GDM1 (cell line): Measurements from ENCODE around the gene RFC3.
"Not testable (repeated sequence)": the region's sequence is repeated elsewhere in the genome, so short reads cannot be mapped to it uniquely, and the experiment has no call there.

Experiments
- DNase-seq: peaks from one replicate; lab custom pipeline; 2025; lab: John Stamatoyannopoulos, UW

The RFC3 gene

DNA sequence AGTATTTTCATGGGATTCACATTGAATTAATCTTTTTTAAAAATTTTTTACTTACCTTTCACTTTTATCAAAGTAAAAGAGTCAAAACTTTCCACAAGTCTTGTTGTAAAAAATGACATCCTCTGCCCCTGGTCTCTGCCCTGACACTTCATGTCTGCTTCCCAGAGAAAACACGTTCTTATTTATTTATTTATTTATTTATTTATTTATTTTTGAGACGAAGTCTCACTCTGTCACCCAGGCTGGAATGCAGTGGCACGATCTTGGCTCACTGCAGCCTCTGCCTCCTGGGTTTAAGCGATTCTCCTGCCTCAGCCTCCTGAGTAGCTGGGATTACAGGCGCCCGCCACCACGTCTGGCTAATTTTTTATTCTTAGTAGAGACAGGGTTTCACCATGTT is 5.1 kb upstream of the RFC3 start:
- not testable (repeated sequence) for DNase-seq

DNA sequence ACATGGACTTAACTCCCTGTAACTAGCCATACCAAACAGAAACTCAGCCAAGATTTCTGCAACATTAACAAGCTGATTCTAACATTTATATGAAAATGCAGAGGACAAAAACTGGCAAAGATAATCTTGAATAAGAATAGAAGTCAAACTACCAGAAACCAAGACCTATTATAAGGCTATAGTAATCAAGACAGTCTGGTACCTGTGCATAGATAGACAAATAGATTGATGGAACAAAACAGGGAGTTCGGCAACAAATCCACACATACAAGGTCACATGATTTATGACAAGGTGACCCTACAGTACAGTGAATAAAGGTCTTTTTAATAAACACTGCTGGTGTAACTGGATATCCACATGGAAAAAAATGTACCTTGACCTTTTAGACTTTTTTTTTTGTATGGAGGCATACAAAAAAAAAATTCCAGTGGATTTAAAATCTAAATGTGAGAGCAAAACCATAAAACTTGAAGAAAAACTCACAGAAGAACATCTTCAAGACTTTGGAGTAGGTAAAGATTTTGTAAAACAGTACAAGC is 2.9 kb upstream of the RFC3 start:
- DNase-seq = no peak

GRCh38 chr13:33816912-33817311 is 1.0 kb upstream of the RFC3 start:
- no peak for DNase-seq

- DNase-seq = no peak
Measured at GRCh38 chr13:33817513-33817900, 442 bp upstream of the RFC3 start.

- no peak for DNase-seq
Measured at GRCh38 chr13:33825083-33825482, 7.1 kb downstream of the RFC3 start.

DNA sequence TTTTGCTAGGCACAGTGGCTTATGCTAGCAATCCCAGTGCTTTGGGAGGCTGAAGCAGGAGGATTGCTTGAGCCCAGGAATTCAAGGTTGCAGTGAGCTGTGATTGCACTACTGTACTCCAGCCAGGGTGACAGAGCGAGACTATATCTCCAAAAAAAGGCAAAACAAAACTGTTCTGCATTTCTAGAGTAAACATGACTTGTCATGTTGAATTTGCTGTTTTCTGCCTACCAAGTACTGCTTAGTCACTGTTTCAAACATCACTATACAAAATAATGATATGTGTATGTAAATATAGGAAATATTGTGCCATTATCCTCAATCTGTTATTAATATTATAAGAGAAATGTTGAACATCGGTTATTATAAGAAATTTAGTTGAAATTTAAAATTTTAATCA is 9.2 kb downstream of the RFC3 start:
- no peak for DNase-seq

- DNase-seq = no peak
Measured at GRCh38 chr13:33828431-33829129, 10.6 kb downstream of the RFC3 start.

DNA sequence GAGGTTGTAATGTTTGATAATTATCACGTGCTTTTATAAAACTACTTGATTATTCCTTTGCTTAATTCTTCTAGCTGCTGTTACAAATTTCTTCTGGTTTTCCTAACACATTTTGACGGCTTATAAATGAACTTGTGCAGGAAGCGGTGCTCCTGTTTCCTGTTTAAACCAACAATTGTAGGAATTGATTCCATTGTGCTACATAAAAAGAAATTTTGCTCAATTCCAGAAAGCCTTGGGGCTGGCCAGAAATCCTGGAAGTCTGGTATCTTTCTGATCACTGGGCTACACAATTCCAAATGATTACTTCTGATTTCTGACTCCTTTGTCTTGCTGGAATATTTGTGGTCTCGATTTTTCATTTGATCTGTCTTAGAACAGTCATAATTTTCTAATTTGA is 14.9 kb downstream of the RFC3 start:
- DNase-seq = no peak

DNA sequence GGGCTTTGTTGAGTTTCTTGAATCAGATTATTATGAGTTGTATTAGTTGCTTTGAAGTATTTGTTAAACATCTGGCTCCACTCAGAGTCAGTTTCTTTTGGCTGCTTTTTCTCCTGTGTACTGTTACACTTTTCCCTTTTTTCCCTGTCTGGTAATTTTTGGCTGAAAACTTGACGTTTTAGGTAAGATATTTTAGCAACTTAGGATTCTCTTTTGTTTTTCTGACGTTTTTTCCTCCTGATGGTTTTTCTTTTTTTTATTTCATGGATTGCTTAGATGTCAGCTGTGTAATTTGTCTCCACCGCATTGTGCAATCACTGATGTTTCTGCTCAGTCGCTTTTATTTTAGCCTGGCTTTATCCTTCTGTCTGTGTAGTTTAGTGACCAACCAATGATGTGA is 20.7 kb downstream of the RFC3 start:
- DNase-seq = no peak

- no peak for DNase-seq
Measured at GRCh38 chr13:33840402-33840801, 22.5 kb downstream of the RFC3 start.

- DNase-seq = no peak
Measured at GRCh38 chr13:33842207-33842606, 24.3 kb downstream of the RFC3 start.

DNA sequence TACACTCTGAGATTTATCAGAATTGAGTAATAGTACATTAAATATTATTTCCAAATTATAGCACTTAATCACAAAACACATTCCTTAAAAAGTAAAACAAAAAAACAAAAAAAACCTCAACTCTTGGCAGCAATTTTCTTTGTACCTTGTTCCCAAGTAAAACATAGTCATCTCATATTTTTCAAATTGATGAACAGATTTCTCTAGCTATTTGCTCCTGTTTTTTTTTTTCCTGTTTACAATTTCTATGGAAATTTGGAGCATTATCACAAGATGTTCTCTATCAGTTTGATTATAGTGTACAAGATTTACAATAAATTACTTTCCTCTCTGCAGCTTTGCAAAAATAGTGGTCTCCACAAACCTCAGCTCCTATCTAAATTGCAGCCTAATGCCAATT is 25.0 kb downstream of the RFC3 start:
- no peak for DNase-seq

DNA sequence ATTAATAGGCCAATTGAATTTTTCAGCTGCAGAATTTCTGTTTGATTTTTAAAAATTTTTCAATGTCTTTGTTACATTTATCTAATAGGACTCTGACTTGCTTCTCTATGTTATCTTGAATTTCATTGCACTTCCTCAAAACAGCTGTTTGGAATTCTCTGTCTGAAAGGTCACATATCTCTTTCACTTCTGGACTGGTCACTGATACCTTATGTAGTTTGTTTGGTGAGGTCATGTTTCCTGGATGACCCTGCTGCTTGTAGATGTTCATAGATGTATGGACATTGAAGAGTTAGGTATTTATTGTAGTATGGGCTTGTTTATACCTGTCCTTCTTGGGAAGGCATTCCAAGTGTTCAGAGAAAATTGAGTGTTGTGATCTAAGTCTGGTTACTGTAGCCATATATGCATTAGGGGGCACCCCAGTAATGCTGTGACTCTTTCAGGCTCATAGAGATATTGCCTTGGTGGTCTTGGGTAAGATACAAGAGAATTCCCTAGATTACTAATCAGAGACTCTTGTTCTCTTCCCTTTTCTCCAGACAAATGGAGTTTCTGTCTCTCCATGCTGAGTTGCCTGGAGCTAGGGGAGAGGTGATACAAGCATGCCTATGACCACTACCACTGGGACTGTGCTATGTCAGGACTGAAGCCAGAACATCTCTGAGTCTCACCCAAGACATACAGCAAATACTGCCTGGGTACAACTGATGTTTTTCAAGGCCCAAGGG is 27.8 kb downstream of the RFC3 start:
- DNase-seq = no peak

DNA sequence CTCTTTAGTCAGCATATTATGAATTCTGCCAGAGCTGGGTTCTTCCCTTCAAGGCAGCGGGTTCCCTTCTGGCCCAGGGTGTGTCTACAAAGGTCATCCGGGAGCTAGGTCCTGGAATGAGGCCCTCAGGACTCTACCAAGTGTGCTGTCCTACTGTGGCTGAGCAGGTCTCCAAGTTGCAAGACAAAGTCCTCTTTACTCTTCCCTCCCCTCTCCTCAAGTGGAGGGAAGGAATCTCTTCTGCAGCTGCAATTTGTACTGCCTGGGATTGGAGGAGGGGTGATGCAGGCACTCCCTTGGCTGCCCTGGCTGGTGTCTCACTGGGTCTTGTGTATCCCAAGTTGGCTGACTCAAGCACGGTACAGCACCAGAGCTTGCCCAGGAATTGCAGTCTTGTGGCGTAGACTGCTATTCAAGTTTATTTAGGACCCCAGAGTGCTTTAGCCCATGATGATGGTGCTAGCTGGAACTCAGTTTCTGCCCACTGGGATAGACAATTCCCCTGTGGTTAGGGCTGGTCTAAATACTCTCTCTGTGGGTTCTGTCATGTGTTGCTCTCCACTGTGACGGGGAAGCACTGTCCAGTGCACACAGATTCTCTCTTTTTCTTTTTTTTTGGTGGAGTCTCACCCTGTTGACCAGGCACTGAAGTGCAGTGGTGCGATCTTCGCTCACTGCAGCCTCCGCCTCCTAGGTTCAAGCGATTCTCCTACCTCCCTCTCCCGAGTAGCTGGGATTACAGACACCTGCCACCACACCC is 28.5 kb downstream of the RFC3 start:
- no peak for DNase-seq

DNA sequence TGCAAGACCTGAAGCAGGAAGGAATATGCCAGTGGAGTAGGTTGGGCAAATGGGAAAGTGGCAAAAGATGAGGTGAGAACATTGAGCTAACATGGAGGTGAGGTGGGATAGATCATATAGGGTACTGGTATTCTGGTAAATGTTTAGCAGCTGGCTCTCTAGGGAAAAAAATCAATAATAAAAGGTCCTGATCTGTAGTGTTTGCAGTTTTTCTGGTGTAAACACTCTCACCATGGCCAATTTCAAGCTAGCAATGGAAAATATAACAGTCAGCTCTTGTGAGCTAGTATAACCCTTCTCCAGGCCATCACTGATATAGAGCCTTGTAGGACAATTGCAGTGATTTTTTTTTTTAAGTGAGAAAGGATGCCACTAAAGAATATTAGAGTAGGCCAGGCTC is 31.3 kb downstream of the RFC3 start:
- no peak for DNase-seq

DNA sequence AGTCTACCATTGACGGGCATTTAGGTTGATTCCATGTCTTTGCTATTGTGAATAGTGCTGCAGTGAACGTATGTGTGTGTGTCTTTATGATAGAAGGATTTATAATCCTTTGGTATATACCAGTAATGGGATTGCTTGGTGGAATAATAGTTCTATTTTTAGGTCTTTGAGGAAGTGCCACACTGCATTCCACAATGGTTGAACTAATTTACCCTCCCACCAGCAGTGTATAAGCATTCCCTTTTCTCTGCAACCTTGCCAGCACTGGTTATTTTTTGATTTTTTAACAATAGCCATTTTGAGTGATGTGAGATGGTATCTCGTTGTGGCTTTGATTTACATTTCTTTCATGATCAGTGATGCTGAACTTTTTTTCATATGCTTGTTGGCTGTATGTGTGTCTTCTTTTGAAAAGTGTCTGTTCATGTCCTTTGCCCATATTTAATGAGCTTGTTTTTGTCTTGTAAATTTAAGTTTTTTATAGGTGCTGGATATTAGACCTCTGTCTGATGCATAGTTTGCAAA is 37.5 kb downstream of the RFC3 start:
- no peak for DNase-seq

- no peak for DNase-seq
Measured at GRCh38 chr13:33859691-33860303, 41.8 kb downstream of the RFC3 start.

DNA sequence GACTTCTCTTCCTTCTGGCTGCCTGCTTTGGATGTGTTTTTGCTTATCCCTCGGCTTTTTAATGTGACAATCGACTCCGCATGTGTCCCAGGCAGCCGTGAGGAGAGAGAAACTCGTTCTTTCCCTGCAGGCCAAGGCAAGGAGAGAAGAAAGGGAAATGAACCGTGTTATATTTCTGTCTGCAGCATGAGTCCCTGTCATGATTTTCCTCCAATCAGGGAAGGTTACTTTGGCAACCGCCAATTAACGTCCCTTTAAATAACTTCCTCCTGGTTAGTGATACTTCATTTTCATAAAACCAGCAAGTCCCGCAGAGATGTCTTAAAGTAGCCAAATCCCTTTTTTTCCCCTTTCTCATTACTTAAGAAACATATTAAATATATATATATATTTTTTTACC is 42.6 kb downstream of the RFC3 start:
- DNase-seq = no peak

- no peak for DNase-seq
Measured at GRCh38 chr13:33862016-33862415, 44.1 kb downstream of the RFC3 start.

GRCh38 chr13:33863188-33863789 is 45.3 kb downstream of the RFC3 start:
- no peak for DNase-seq

GRCh38 chr13:33865945-33866344 is 48.0 kb downstream of the RFC3 start:
- no peak for DNase-seq

- DNase-seq = no peak
Measured at GRCh38 chr13:33867472-33867871, 49.5 kb downstream of the RFC3 start.
